DND-41 (cell line): Measurements from ENCODE around the gene CSRP1.

ENCODE experiments used
- ATAC-seq: fragments of 200-7000 bp; cut with Tn5 transposase; 3 replicates; pipeline ENCODE4 v1.9.1; 2021; ENCODE audit warnings: low read depth; ENCODE audit not compliant: insufficient read depth
- DNase-seq: peaks from one replicate; pipeline ENCODE4 v3.0.0-alpha.2; 2020
- H2AFZ ChIP-seq: 2 replicates; pipeline ENCODE4 v1.6.0; 2012; ENCODE audit warnings: low read depth, low read length
- H3K27ac ChIP-seq: 2 replicates; pipeline ENCODE4 v1.5.1; 2012; ENCODE audit warnings: low read length, inconsistent platforms
- H3K27me3 ChIP-seq: fragments of 200-600 bp; sonication (generic); 2 replicates; pipeline ENCODE4 v1.6.0; 2012; ENCODE audit warnings: low read length, mild to moderate bottlenecking, inconsistent platforms; ENCODE audit not compliant: insufficient read depth, poor library complexity
- H3K36me3 ChIP-seq: 2 replicates; pipeline ENCODE4 v1.5.1; 2012; ENCODE audit warnings: low read length, inconsistent platforms; ENCODE audit not compliant: insufficient read depth
- H3K4me1 ChIP-seq: 2 replicates; pipeline ENCODE4 v1.5.1; 2012; ENCODE audit warnings: mild to moderate bottlenecking, low read length; ENCODE audit not compliant: insufficient read depth
- H3K4me2 ChIP-seq: 2 replicates; pipeline ENCODE4 v1.6.0; 2012; ENCODE audit warnings: mild to moderate bottlenecking, moderate library complexity, low read length, inconsistent platforms; ENCODE audit not compliant: insufficient read depth
- H3K4me3 ChIP-seq, 2 experiments: fragments of 200-600 bp in 1 of 2; shearing (Covaris generic) in 1 of 2; 2 replicates each; pipeline ENCODE4 v1.5.1; 2012 to 2016; ENCODE audit warnings: inconsistent platforms in 2 of 2, low read length in 2 of 2, mild to moderate bottlenecking in 2 of 2, low read depth in 1 of 2, moderate library complexity in 1 of 2
- H3K79me2 ChIP-seq: 2 replicates; pipeline ENCODE4 v1.6.0; 2012; ENCODE audit warnings: low read length, inconsistent platforms; ENCODE audit not compliant: insufficient read depth
- H3K9ac ChIP-seq: 2 replicates; pipeline ENCODE4 v1.6.0; 2012; ENCODE audit warnings: low read depth, mild to moderate bottlenecking, inconsistent platforms, low read length, moderate library complexity
- H3K9me3 ChIP-seq: 2 replicates; pipeline ENCODE4 v1.5.1; 2012; ENCODE audit warnings: low read length, moderate library complexity, mild to moderate bottlenecking, inconsistent platforms; ENCODE audit not compliant: insufficient read depth, severe bottlenecking
- H4K20me1 ChIP-seq: 2 replicates; pipeline ENCODE4 v1.6.0; 2012; ENCODE audit warnings: low read length; ENCODE audit not compliant: insufficient read depth
- EZH2 ChIP-seq: IDR thresholded peaks from 3 replicates; pipeline ENCODE4 v1.6.1; 2012; ENCODE audit warnings: borderline replicate concordance, low read depth, mild to moderate bottlenecking, moderate library complexity, low read length, inconsistent platforms; ENCODE audit not compliant: severe bottlenecking
- TF ChIP-seq, protein P1 (sequence below): IDR thresholded peaks from 2 replicates; pipeline ENCODE4 v1.5.1; 2012; ENCODE audit warnings: borderline replicate concordance, low read length, moderate library complexity, mild to moderate bottlenecking; ENCODE audit not compliant: poor library complexity, severe bottlenecking; ENCODE audit errors: extremely low read depth

CSRP1 gene

DNA sequence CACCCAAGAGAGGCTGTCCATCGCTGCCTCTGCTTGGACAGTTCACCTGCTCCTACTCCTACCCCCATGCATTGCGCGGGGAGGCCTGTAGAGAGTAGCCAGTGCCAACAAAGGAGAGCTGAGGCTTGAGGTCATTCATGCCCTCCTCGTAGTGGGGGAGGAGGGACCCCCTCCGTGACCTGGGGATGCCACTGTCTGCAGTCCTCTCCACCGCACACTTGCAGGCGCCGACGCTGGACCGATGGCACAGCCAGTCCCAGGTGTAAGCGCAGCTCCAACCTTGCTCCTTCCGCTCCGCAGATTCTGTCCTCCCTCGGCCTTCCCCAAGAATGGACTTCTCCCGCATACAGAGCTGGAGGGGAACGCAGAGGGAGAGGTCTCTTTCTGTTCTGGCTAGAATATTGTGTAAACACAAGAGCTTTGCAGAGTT lies 37.3 kb downstream of the CSRP1 start:
- H4K20me1 ChIP-seq: peaks cover 8% of the 10 kb centered on the region
- peaks cover 4% of the 10 kb centered on the region for H3K79me2 ChIP-seq
- peak overlapping the region; percentile 81 for H3K9ac ChIP-seq
- ATAC-seq: no peak
- no peaks in the 10 kb centered on the region for H3K9me3 ChIP-seq
- H3K4me3 ChIP-seq: peak overlapping the region in 1 of 2 experiments; percentile 62; a peak in 3 of 4 replicates
- no peak for TF ChIP-seq EZH2
- TF ChIP-seq, protein P1, sequence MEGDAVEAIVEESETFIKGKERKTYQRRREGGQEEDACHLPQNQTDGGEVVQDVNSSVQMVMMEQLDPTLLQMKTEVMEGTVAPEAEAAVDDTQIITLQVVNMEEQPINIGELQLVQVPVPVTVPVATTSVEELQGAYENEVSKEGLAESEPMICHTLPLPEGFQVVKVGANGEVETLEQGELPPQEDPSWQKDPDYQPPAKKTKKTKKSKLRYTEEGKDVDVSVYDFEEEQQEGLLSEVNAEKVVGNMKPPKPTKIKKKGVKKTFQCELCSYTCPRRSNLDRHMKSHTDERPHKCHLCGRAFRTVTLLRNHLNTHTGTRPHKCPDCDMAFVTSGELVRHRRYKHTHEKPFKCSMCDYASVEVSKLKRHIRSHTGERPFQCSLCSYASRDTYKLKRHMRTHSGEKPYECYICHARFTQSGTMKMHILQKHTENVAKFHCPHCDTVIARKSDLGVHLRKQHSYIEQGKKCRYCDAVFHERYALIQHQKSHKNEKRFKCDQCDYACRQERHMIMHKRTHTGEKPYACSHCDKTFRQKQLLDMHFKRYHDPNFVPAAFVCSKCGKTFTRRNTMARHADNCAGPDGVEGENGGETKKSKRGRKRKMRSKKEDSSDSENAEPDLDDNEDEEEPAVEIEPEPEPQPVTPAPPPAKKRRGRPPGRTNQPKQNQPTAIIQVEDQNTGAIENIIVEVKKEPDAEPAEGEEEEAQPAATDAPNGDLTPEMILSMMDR: peak; percentile 1
- no peaks in the 10 kb centered on the region for H3K27me3 ChIP-seq
- H3K4me2 ChIP-seq: peak overlapping the region; percentile 85
- H2AFZ ChIP-seq: peak overlapping the region; percentile 79
- H3K4me1 ChIP-seq: peaks cover 31% of the 10 kb centered on the region
- DNase-seq: no peak
- peaks cover 7% of the 10 kb centered on the region for H3K36me3 ChIP-seq
- peak overlapping the region; percentile 64 for H3K27ac ChIP-seq

DNA sequence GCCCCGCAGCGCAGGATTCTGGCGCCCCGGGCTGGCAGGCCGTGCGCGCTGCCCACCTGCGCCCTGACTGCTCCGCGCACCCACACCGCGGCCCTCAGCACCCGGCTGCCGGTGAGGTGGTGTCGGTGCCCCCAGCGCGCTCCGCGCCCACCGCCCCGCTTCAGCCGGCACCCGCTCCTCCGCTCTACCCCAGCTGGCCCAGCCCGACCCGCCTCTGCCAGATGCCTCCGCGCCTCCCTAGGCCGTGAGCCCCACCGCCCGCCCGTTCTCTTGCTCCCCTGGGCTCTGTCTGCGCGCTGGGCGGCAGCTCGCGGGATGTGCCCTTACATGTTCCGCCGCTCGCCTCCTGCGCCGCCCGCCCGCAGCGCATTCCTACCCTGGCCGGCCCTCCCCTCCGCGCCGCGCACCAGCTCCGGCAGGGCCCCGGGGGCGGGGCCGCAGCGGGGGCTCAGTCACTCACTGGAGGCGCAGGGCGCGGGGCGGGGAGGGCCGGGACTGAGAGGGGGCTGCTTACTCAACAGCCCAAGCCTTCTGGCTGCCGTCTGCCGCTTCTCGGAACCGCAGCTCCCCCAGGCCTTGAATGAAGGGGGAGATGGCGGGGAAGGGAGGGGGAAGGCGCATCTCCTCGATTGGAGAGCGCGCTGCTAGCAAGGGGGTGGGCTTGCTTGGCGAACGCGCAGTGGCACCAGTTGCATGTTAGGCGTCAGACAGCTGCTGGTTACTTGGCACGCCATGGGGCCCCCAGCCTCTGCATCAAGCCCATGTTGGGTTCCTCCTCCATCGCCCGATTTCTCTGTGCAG lies 37.9 kb downstream of the CSRP1 start, which contains the start of gene PHLDA3:
Gene PHLDA3 (minus strand): TSS at position 345 of the 801 bp plus-strand sequence. CDS start 402 bp downstream, outside the sequence.
- ATAC-seq: peak; percentile 89
- Histone ChIP-seq H3K4me3 (peak within 1 kb of the TSS; percentile 49 to 62), H3K4me2 (peak within 1 kb of the TSS; percentile 85), H3K79me2 (peaks cover 4% of the 10 kb centered on the region), H3K4me1 (peaks cover 31% of the 10 kb centered on the region), H3K36me3 (peaks cover 7% of the 10 kb centered on the region), H3K27ac (peak within 1 kb of the TSS; percentile 64), H2AFZ (peak within 1 kb of the TSS; percentile 86), H3K9me3 (no peaks in the 10 kb centered on the region), H3K27me3 (no peaks in the 10 kb centered on the region), H3K9ac (peak within 1 kb of the TSS; percentile 81), H4K20me1 (peaks cover 8% of the 10 kb centered on the region)
- DNase-seq: peak; percentile 95
- no peak for TF ChIP-seq EZH2
- TF ChIP-seq, protein P1: no peak

DNA sequence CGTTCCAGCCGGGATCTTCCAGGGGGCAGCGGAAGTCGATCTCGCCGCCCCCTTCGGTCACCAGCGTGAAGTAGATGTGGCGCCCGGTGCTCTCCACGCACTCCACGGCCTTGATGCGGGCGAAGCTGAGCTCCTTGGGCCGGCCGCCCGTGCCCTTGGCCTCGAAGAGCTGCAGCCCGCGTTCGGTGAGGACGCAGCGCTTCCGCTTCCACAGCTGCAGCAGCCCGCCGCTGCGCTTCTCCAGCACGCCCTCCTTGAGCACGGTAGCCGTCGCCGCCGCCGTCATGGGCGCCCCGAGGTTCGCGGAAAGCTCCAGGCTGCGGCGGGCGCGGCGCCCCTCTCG lies 38.5 kb downstream of the CSRP1 start:
- H3K36me3 ChIP-seq: peaks cover 7% of the 10 kb centered on the region
- peak overlapping the region; percentile 86 for H2AFZ ChIP-seq
- peak overlapping the region; percentile 54 for H3K27ac ChIP-seq
- H3K4me1 ChIP-seq: peaks cover 31% of the 10 kb centered on the region
- TF ChIP-seq EZH2: no peak
- TF ChIP-seq, protein P1: no peak
- H4K20me1 ChIP-seq: peaks cover 8% of the 10 kb centered on the region
- no peaks in the 10 kb centered on the region for H3K9me3 ChIP-seq
- peak overlapping the region; percentile 81 for H3K9ac ChIP-seq
- ATAC-seq: peak; percentile 41
- H3K4me3 ChIP-seq: peak overlapping the region; percentile 49 to 62
- no peaks in the 10 kb centered on the region for H3K27me3 ChIP-seq
- H3K4me2 ChIP-seq: peak overlapping the region; percentile 85
- H3K79me2 ChIP-seq: peaks cover 4% of the 10 kb centered on the region
- DNase-seq: peak; percentile 56
